GM23338 (cell line): ENCODE results near the gene OR52L1.
"Not testable (repeated sequence)": the region's sequence is repeated elsewhere in the genome, so short reads cannot be mapped to it uniquely, and the experiment has no call there.

Experiments
- CTCF ChIP-seq, 2 experiments: fragments of 200-600 bp in 1 of 2; sonication (generic) in 1 of 2; conservative IDR thresholded peaks; 2 replicates each; pipeline versions ENCODE4 v1.5.1 to v1.6.1; 2016 to 2017; ENCODE audit warnings: antibody characterized with exemption in 2 of 2, low read depth in 2 of 2, mild to moderate bottlenecking in 2 of 2, moderate library complexity in 1 of 2
- EZH2 ChIP-seq: fragments of 200-600 bp; sonication (generic); IDR thresholded peaks from one replicate; pipeline ENCODE4 v1.8.0; 2017; ENCODE audit warnings: antibody characterized with exemption, mild to moderate bottlenecking, low read depth; ENCODE audit not compliant: unreplicated experiment

- not testable (repeated sequence) for TF ChIP-seq CTCF (conservative IDR thresholded peaks at IDR 0.05; ENCODE audit: low read depth in 2 of 2); EZH2
Observed at GRCh38 chr11:5960704-5961320, 26.0 kb downstream of the OR52L1 start.
